ENCODE data around the gene ACTG1.

The ACTG1 gene

GRCh38 chr17:81494626-81495377 is 17.8 kb downstream of the ACTG1 start:
- Histone ChIP-seq H2AFZ (ENCODE audit: low read depth, low read length) (no peak overlapping the region), H3K4me3 (ENCODE audit: insufficient read depth in 1 of 2, low read depth in 1 of 2, low read length in 2 of 2) (no peak overlapping the region), H3K79me1 (replicated peaks; ENCODE audit: low read length, poor library complexity, severe bottlenecking) (no peaks in the 10 kb centered on the region), H3K23ac (ENCODE audit: low read length in 2 of 2) (no peak overlapping the region), H3K4me2 (ENCODE audit: low read length, poor library complexity, severe bottlenecking) (no peak overlapping the region), H2BK15ac (ENCODE audit: low read depth, poor library complexity, severe bottlenecking) (no peak overlapping the region), H3K27me3 (ENCODE audit: control insufficient read depth in 1 of 2, insufficient read depth in 1 of 2, low read length in 2 of 2) (peaks cover 19 to 72% of the 10 kb centered on the region in 2 experiments), H2BK12ac (ENCODE audit: low read length in 2 of 2) (no peak overlapping the region), H4K91ac (ENCODE audit: low read length) (no peak overlapping the region), H3K9me3 (ENCODE audit: control insufficient read depth, low read length) (no peaks in the 10 kb centered on the region), H2BK5ac (ENCODE audit: low read depth, low read length, poor library complexity, severe bottlenecking) (no peak overlapping the region), H2AK5ac (ENCODE audit: low read length, severe bottlenecking) (no peak overlapping the region), H3K4me1 (ENCODE audit: control insufficient read depth, insufficient read depth, low read depth, low read length) (peaks cover 17% of the 10 kb centered on the region), H3K9ac (ENCODE audit: low read length) (no peak overlapping the region), H3K27ac (ENCODE audit: low read length, poor library complexity, severe bottlenecking) (no peak overlapping the region), H3K18ac (ENCODE audit: low read depth in 1 of 2, low read length in 2 of 2) (no peak overlapping the region), H4K8ac (ENCODE audit: low read length) (no peak overlapping the region), H2BK120ac (ENCODE audit: low read depth, low read length) (no peak overlapping the region), H3K36me3 (ENCODE audit: control insufficient read depth in 1 of 2, insufficient read depth in 2 of 2, low read depth in 1 of 2, low read length in 2 of 2) (peaks cover 0 to 3% of the 10 kb centered on the region in 2 experiments), H3K4ac (ENCODE audit: low read depth in 1 of 2, low read length in 2 of 2) (no peak overlapping the region), H3K14ac (ENCODE audit: low read length in 2 of 2) (no peak overlapping the region)
- no peak for DNase-seq
- WGBS = 87% methylated on average over 8 of the region's 8 CpGs

- no peaks in the 10 kb centered on the region for H3K9me3 ChIP-seq (ENCODE audit: control insufficient read depth, low read length)
- no peak overlapping the region for H3K18ac ChIP-seq (ENCODE audit: low read depth in 1 of 2, low read length in 2 of 2)
- H3K4me3 ChIP-seq (ENCODE audit: insufficient read depth in 1 of 2, low read depth in 1 of 2, low read length in 2 of 2) = no peak overlapping the region
- no peak overlapping the region for H2BK12ac ChIP-seq (ENCODE audit: low read length in 2 of 2)
- H3K79me1 ChIP-seq (replicated peaks; ENCODE audit: low read length, poor library complexity, severe bottlenecking) = no peaks in the 10 kb centered on the region
- no peak overlapping the region for H3K14ac ChIP-seq (ENCODE audit: low read length in 2 of 2)
- WGBS = 84% methylated on average over 16 of the region's 16 CpGs
- no peak overlapping the region for H3K23ac ChIP-seq (ENCODE audit: low read length in 2 of 2)
- no peak overlapping the region for H2BK15ac ChIP-seq (ENCODE audit: low read depth, poor library complexity, severe bottlenecking)
- DNase-seq = no peak
- H4K91ac ChIP-seq (ENCODE audit: low read length) = no peak overlapping the region
- H3K9ac ChIP-seq (ENCODE audit: low read length) = no peak overlapping the region
- H3K27me3 ChIP-seq (ENCODE audit: control insufficient read depth in 1 of 2, insufficient read depth in 1 of 2, low read length in 2 of 2) = peaks cover 19 to 62% of the 10 kb centered on the region in 2 experiments
- no peak overlapping the region for H3K27ac ChIP-seq (ENCODE audit: low read length, poor library complexity, severe bottlenecking)
- no peak overlapping the region for H4K8ac ChIP-seq (ENCODE audit: low read length)
- H3K4me1 ChIP-seq (ENCODE audit: control insufficient read depth, insufficient read depth, low read depth, low read length) = peaks cover 25% of the 10 kb centered on the region
- no peak overlapping the region for H2AK5ac ChIP-seq (ENCODE audit: low read length, severe bottlenecking)
- H2BK120ac ChIP-seq (ENCODE audit: low read depth, low read length) = no peak overlapping the region
- H2AFZ ChIP-seq (ENCODE audit: low read depth, low read length) = no peak overlapping the region
- no peak overlapping the region for H3K4me2 ChIP-seq (ENCODE audit: low read length, poor library complexity, severe bottlenecking)
- no peak overlapping the region for H2BK5ac ChIP-seq (ENCODE audit: low read depth, low read length, poor library complexity, severe bottlenecking)
- no peak overlapping the region for H3K4ac ChIP-seq (ENCODE audit: low read depth in 1 of 2, low read length in 2 of 2)
- H3K36me3 ChIP-seq (ENCODE audit: control insufficient read depth in 1 of 2, insufficient read depth in 2 of 2, low read depth in 1 of 2, low read length in 2 of 2) = no peaks in the 10 kb centered on the region
These were observed 19.2 kb downstream of the ACTG1 start for GRCh38 chr17:81493198-81494038.

- no peak overlapping the region for H3K9ac ChIP-seq (ENCODE audit: low read length)
- no peak overlapping the region for H2BK120ac ChIP-seq (ENCODE audit: low read depth, low read length)
- no peak overlapping the region for H2BK12ac ChIP-seq (ENCODE audit: low read length in 2 of 2)
- no peak overlapping the region for H2AK5ac ChIP-seq (ENCODE audit: low read length, severe bottlenecking)
- no peak overlapping the region for H3K14ac ChIP-seq (ENCODE audit: low read length in 2 of 2)
- DNase-seq = no peak
- H3K4me2 ChIP-seq (ENCODE audit: low read length, poor library complexity, severe bottlenecking) = no peak overlapping the region
- peaks cover 31% of the 10 kb centered on the region for H3K4me1 ChIP-seq (ENCODE audit: control insufficient read depth, insufficient read depth, low read depth, low read length)
- no peak overlapping the region for H2BK5ac ChIP-seq (ENCODE audit: low read depth, low read length, poor library complexity, severe bottlenecking)
- H3K23ac ChIP-seq (ENCODE audit: low read length in 2 of 2) = no peak overlapping the region
- H2AFZ ChIP-seq (ENCODE audit: low read depth, low read length) = no peak overlapping the region
- no peaks in the 10 kb centered on the region for H3K79me1 ChIP-seq (replicated peaks; ENCODE audit: low read length, poor library complexity, severe bottlenecking)
- 93% methylated on average over 9 of the region's 9 CpGs for WGBS
- H4K8ac ChIP-seq (ENCODE audit: low read length) = no peak overlapping the region
- no peak overlapping the region for H3K4ac ChIP-seq (ENCODE audit: low read depth in 1 of 2, low read length in 2 of 2)
- H3K36me3 ChIP-seq (ENCODE audit: control insufficient read depth in 1 of 2, insufficient read depth in 2 of 2, low read depth in 1 of 2, low read length in 2 of 2) = no peaks in the 10 kb centered on the region
- no peak overlapping the region for H3K4me3 ChIP-seq (ENCODE audit: insufficient read depth in 1 of 2, low read depth in 1 of 2, low read length in 2 of 2)
- H3K18ac ChIP-seq (ENCODE audit: low read depth in 1 of 2, low read length in 2 of 2) = no peak overlapping the region
- H3K27ac ChIP-seq (ENCODE audit: low read length, poor library complexity, severe bottlenecking) = no peak overlapping the region
- H2BK15ac ChIP-seq (ENCODE audit: low read depth, poor library complexity, severe bottlenecking) = no peak overlapping the region
- no peaks in the 10 kb centered on the region for H3K9me3 ChIP-seq (ENCODE audit: control insufficient read depth, low read length)
- no peak overlapping the region for H4K91ac ChIP-seq (ENCODE audit: low read length)
- H3K27me3 ChIP-seq (ENCODE audit: control insufficient read depth in 1 of 2, insufficient read depth in 1 of 2, low read length in 2 of 2) = peaks cover 19 to 58% of the 10 kb centered on the region in 2 experiments
These were observed 19.9 kb downstream of the ACTG1 start for GRCh38 chr17:81492706-81493105.

- H2BK12ac ChIP-seq (ENCODE audit: low read length in 2 of 2) = no peak overlapping the region
- no peak overlapping the region for H3K9ac ChIP-seq (ENCODE audit: low read length)
- H3K4me1 ChIP-seq (ENCODE audit: control insufficient read depth, insufficient read depth, low read depth, low read length) = peaks cover 35% of the 10 kb centered on the region
- H2BK5ac ChIP-seq (ENCODE audit: low read depth, low read length, poor library complexity, severe bottlenecking) = no peak overlapping the region
- WGBS = 76% methylated on average over 18 of the region's 18 CpGs
- no peak overlapping the region for H3K4me3 ChIP-seq (ENCODE audit: insufficient read depth in 1 of 2, low read depth in 1 of 2, low read length in 2 of 2)
- no peak overlapping the region for H2BK15ac ChIP-seq (ENCODE audit: low read depth, poor library complexity, severe bottlenecking)
- H3K4ac ChIP-seq (ENCODE audit: low read depth in 1 of 2, low read length in 2 of 2) = no peak overlapping the region
- no peak overlapping the region for H3K14ac ChIP-seq (ENCODE audit: low read length in 2 of 2)
- H3K27ac ChIP-seq (ENCODE audit: low read length, poor library complexity, severe bottlenecking) = no peak overlapping the region
- no peak overlapping the region for H3K23ac ChIP-seq (ENCODE audit: low read length in 2 of 2)
- no peaks in the 10 kb centered on the region for H3K79me1 ChIP-seq (replicated peaks; ENCODE audit: low read length, poor library complexity, severe bottlenecking)
- H4K91ac ChIP-seq (ENCODE audit: low read length) = no peak overlapping the region
- H4K8ac ChIP-seq (ENCODE audit: low read length) = no peak overlapping the region
- H3K9me3 ChIP-seq (ENCODE audit: control insufficient read depth, low read length) = no peaks in the 10 kb centered on the region
- H2BK120ac ChIP-seq (ENCODE audit: low read depth, low read length) = no peak overlapping the region
- no peak overlapping the region for H2AK5ac ChIP-seq (ENCODE audit: low read length, severe bottlenecking)
- peaks cover 19 to 58% of the 10 kb centered on the region in 2 experiments for H3K27me3 ChIP-seq (ENCODE audit: control insufficient read depth in 1 of 2, insufficient read depth in 1 of 2, low read length in 2 of 2)
- DNase-seq = no peak
- H3K4me2 ChIP-seq (ENCODE audit: low read length, poor library complexity, severe bottlenecking) = no peak overlapping the region
- no peak overlapping the region for H2AFZ ChIP-seq (ENCODE audit: low read depth, low read length)
- H3K36me3 ChIP-seq (ENCODE audit: control insufficient read depth in 1 of 2, insufficient read depth in 2 of 2, low read depth in 1 of 2, low read length in 2 of 2) = no peaks in the 10 kb centered on the region
- H3K18ac ChIP-seq (ENCODE audit: low read depth in 1 of 2, low read length in 2 of 2) = no peak overlapping the region
These were observed 20.4 kb downstream of the ACTG1 start for GRCh38 chr17:81492202-81492601.

All from mesenchymal stem cell (in vitro differentiated cells and primary cell).